WTC11 (cell line): ENCODE data around the gene PRKCB.

Experiments
- CREB1 ChIP-seq: sonication (generic); formaldehyde crosslinking; IDR thresholded peaks from 2 replicates; pipeline ENCODE4 v1.8.0; 2023; ENCODE audit warnings: mild to moderate bottlenecking, missing genetic modification reagents
- TF ChIP-seq, protein P1 (sequence below): sonication (generic); formaldehyde crosslinking; IDR thresholded peaks from 2 replicates; pipeline ENCODE4 v1.8.0; 2022; ENCODE audit warnings: mild to moderate bottlenecking, missing genetic modification reagents
- TF ChIP-seq, protein P2 (sequence below): sonication (generic); formaldehyde crosslinking; IDR thresholded peaks from 2 replicates; pipeline ENCODE4 v1.8.1; 2022; ENCODE audit warnings: missing genetic modification reagents, borderline replicate concordance
- TF ChIP-seq, protein P3 (sequence below): fragments of 200-600 bp; IDR thresholded peaks from 2 replicates; pipeline ENCODE4 v1.8.0; 2022; ENCODE audit warnings: antibody characterized with exemption

DNA sequence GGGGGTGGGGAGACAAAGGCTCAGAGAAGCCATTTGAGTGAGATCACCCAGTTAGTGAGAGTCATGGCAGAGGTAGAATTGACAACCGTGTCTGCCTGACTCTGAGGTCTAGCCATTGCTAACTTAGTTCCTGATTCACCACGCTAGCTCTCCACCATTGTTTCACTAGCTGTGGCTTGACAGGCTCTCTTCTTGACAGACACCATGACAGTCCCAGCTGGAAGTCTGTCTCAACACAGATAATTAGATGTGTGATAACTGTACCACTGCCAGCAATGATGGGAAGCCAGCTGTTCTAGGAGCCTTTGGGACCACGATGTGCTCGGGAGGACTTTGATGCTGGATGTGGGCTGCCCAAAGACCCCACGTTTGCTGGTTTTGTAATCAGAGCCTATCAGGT, 249.9 kb downstream of the PRKCB start:
- TF ChIP-seq, protein P1, sequence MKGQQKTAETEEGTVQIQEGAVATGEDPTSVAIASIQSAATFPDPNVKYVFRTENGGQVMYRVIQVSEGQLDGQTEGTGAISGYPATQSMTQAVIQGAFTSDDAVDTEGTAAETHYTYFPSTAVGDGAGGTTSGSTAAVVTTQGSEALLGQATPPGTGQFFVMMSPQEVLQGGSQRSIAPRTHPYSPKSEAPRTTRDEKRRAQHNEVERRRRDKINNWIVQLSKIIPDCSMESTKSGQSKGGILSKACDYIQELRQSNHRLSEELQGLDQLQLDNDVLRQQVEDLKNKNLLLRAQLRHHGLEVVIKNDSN: no peak
- TF ChIP-seq, protein P2, sequence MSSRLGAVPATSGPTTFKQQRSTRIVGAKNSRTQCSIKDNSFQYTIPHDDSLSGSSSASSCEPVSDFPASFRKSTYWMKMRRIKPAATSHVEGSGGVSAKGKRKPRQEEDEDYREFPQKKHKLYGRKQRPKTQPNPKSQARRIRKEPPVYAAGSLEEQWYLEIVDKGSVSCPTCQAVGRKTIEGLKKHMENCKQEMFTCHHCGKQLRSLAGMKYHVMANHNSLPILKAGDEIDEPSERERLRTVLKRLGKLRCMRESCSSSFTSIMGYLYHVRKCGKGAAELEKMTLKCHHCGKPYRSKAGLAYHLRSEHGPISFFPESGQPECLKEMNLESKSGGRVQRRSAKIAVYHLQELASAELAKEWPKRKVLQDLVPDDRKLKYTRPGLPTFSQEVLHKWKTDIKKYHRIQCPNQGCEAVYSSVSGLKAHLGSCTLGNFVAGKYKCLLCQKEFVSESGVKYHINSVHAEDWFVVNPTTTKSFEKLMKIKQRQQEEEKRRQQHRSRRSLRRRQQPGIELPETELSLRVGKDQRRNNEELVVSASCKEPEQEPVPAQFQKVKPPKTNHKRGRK (CRISPR knock-in tag): no peak
- TF ChIP-seq CREB1 (CRISPR knock-in tag): no peak
- TF ChIP-seq, protein P3, sequence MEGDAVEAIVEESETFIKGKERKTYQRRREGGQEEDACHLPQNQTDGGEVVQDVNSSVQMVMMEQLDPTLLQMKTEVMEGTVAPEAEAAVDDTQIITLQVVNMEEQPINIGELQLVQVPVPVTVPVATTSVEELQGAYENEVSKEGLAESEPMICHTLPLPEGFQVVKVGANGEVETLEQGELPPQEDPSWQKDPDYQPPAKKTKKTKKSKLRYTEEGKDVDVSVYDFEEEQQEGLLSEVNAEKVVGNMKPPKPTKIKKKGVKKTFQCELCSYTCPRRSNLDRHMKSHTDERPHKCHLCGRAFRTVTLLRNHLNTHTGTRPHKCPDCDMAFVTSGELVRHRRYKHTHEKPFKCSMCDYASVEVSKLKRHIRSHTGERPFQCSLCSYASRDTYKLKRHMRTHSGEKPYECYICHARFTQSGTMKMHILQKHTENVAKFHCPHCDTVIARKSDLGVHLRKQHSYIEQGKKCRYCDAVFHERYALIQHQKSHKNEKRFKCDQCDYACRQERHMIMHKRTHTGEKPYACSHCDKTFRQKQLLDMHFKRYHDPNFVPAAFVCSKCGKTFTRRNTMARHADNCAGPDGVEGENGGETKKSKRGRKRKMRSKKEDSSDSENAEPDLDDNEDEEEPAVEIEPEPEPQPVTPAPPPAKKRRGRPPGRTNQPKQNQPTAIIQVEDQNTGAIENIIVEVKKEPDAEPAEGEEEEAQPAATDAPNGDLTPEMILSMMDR: no peak
